HEK293 (cell line): ENCODE results near the gene TANGO2.

Experiments used
- CTCF ChIA-PET: fragments of 350-600 bp; formaldehyde crosslinking; extraction: SDS; loops from one replicate; lab custom pipeline; 2021; ENCODE audit warnings: antibody characterized with exemption; lab: Yijun Ruan, JAX
- POLR2A ChIA-PET: fragments of 300-600 bp; formaldehyde crosslinking; extraction: SDS; loops from one replicate; lab custom pipeline; 2020; ENCODE audit warnings: antibody characterized with exemption, inconsistent platforms; lab: Yijun Ruan, JAX
- H3K27ac ChIP-seq: fragments of 200-500 bp; sonication (Bioruptor generic); 2 replicates; pipeline ENCODE4 v1.5.1; 2014; ENCODE audit warnings: low read depth, low read length, control low read depth, inconsistent platforms; ENCODE audit errors: extremely low read depth
- H3K36me3 ChIP-seq, 2 experiments: fragments of 200-500 bp in 1 of 2; sonication (Bioruptor generic) in 1 of 2; 1 replicate in 1 of 2; 2 replicates in 1 of 2; pipeline ENCODE4 v1.5.1; 2014 to 2017; ENCODE audit warnings: inconsistent platforms in 2 of 2, low read length in 2 of 2; ENCODE audit not compliant: control insufficient read depth in 2 of 2, insufficient read depth in 1 of 2
- H3K4me1 ChIP-seq: fragments of 200-500 bp; sonication (Bioruptor generic); 2 replicates; pipeline ENCODE4 v1.5.1; 2014; ENCODE audit warnings: mild to moderate bottlenecking, low read length, inconsistent platforms; ENCODE audit not compliant: control insufficient read depth, insufficient read depth
- H3K4me3 ChIP-seq: 2 replicates; pipeline ENCODE4 v1.5.1; 2011; ENCODE audit warnings: low read depth, mild to moderate bottlenecking, control low read depth, low read length, moderate library complexity
- H3K9me3 ChIP-seq: fragments of 200-500 bp; sonication (Bioruptor generic); 2 replicates; pipeline ENCODE4 v1.5.1; 2014; ENCODE audit warnings: low read depth, low read length, inconsistent platforms; ENCODE audit not compliant: control insufficient read depth, insufficient read depth
- GLIS2 ChIP-seq: fragments of 450-650 bp; formaldehyde crosslinking; IDR thresholded peaks from 2 replicates; pipeline ENCODE4 v1.5.1; 2016; ENCODE audit warnings: missing biosample characterization, missing genetic modification characterization
- HIC1 ChIP-seq: fragments of 450-650 bp; formaldehyde crosslinking; IDR thresholded peaks from 2 replicates; pipeline ENCODE4 v1.5.1; 2016; ENCODE audit warnings: missing biosample characterization, missing genetic modification characterization
- SCRT2 ChIP-seq: fragments of 450-650 bp; formaldehyde crosslinking; IDR thresholded peaks from 2 replicates; pipeline ENCODE4 v1.5.1; 2016; ENCODE audit warnings: missing biosample characterization, missing genetic modification characterization
- YY2 ChIP-seq: fragments of 450-650 bp; formaldehyde crosslinking; IDR thresholded peaks from 2 replicates; pipeline ENCODE4 v1.5.1; 2016; ENCODE audit warnings: missing biosample characterization, missing genetic modification characterization
- ZBTB20 ChIP-seq: fragments of 450-650 bp; formaldehyde crosslinking; IDR thresholded peaks from 2 replicates; pipeline ENCODE4 v1.5.1; 2016; ENCODE audit warnings: missing biosample characterization, missing genetic modification characterization
- ZIC2 ChIP-seq: fragments of 450-650 bp; formaldehyde crosslinking; IDR thresholded peaks from 2 replicates; pipeline ENCODE4 v1.5.1; 2016; ENCODE audit warnings: missing biosample characterization, missing genetic modification characterization
- ZNF112 ChIP-seq: fragments of 450-650 bp; formaldehyde crosslinking; IDR thresholded peaks from 2 replicates; pipeline ENCODE4 v1.5.0; 2017; ENCODE audit warnings: missing biosample characterization, missing genetic modification characterization
- ZNF23 ChIP-seq: fragments of 450-650 bp; formaldehyde crosslinking; IDR thresholded peaks from 2 replicates; pipeline ENCODE4 v1.5.1; 2016; ENCODE audit warnings: missing biosample characterization, missing genetic modification characterization, borderline replicate concordance
- ZNF26 ChIP-seq: fragments of 450-650 bp; formaldehyde crosslinking; IDR thresholded peaks from 2 replicates; pipeline ENCODE4 v1.5.1; 2016; ENCODE audit warnings: missing biosample characterization, missing genetic modification characterization
- ZNF518A ChIP-seq: fragments of 450-650 bp; formaldehyde crosslinking; conservative IDR thresholded peaks from 2 replicates; pipeline ENCODE4 v1.5.1; 2016; ENCODE audit warnings: low read depth, missing biosample characterization, missing genetic modification characterization
- ZNF529 ChIP-seq: fragments of 450-650 bp; formaldehyde crosslinking; IDR thresholded peaks from 2 replicates; pipeline ENCODE4 v1.5.1; 2017; ENCODE audit warnings: missing genetic modification characterization, missing biosample characterization; ENCODE audit not compliant: insufficient replicate concordance
- ZNF639 ChIP-seq: fragments of 450-650 bp; formaldehyde crosslinking; IDR thresholded peaks from 2 replicates; pipeline ENCODE4 v1.5.1; 2016; ENCODE audit warnings: missing biosample characterization, missing genetic modification characterization
- ZNF677 ChIP-seq: fragments of 450-650 bp; IDR thresholded peaks from 2 replicates; pipeline ENCODE4 v1.5.0; 2018; ENCODE audit warnings: missing biosample characterization, mild to moderate bottlenecking, missing genetic modification characterization, moderate library complexity
- ZNF692 ChIP-seq: fragments of 450-650 bp; formaldehyde crosslinking; IDR thresholded peaks from 2 replicates; pipeline ENCODE4 v1.5.1; 2016; ENCODE audit warnings: missing biosample characterization, missing genetic modification characterization
- ZNF747 ChIP-seq: fragments of 450-650 bp; formaldehyde crosslinking; IDR thresholded peaks from 2 replicates; pipeline ENCODE4 v1.5.1; 2016; ENCODE audit warnings: missing biosample characterization, missing genetic modification characterization
- ZNF785 ChIP-seq: fragments of 450-650 bp; formaldehyde crosslinking; IDR thresholded peaks from 2 replicates; pipeline ENCODE4 v1.5.1; 2016; ENCODE audit warnings: missing biosample characterization, missing genetic modification characterization
- ZNF837 ChIP-seq: fragments of 450-650 bp; formaldehyde crosslinking; IDR thresholded peaks from 2 replicates; pipeline ENCODE4 v1.5.1; 2016; ENCODE audit warnings: missing biosample characterization, missing genetic modification characterization

The TANGO2 gene

GRCh38 chr22:19981961-19982920 lies 38.7 kb upstream of the TANGO2 start (continued):
- TF ChIP-seq ZNF785: no peak
- TF ChIP-seq, all 188 proteins: peak for 4

- Histone ChIP-seq H3K9me3 (no peaks in the 10 kb centered on the region), H3K27ac (peak overlapping the region; percentile 20), H3K36me3 (peaks cover 0 to 39% of the 10 kb centered on the region in 2 experiments; a peak in 1 of 3 replicates), H3K4me1 (peaks cover 14% of the 10 kb centered on the region), H3K4me3 (no peak overlapping the region)
- ChIA-PET POLR2A (interaction anchor here (1.5 to 2.5 kb wide), 3 partner anchors 9 to 17 kb away, joined by 3 to 18 read pairs (median 5); no protein-coding TSS in a partner anchor), CTCF (interaction anchor here (1.3 to 2.4 kb wide), 6 partner anchors 8 to 31 kb away, joined by 3 to 13 read pairs (median 7); no protein-coding TSS in a partner anchor)
- TF ChIP-seq ZNF23 (tag by site-specific recombination): no peak
- TF ChIP-seq ZNF26: no peak
- no peak for TF ChIP-seq ZNF518A
- TF ChIP-seq ZIC2 (tag by site-specific recombination): 0 out of 2 replicates have a peak, but pooled peaks have one; percentile 4
These were observed 37.8 kb upstream of the TANGO2 start for GRCh38 chr22:19982991-19983578.

GRCh38 chr22:19983741-19984140 lies 37.2 kb upstream of the TANGO2 start:
- CTCF ChIA-PET: interaction anchor here (0.7 to 2.4 kb wide), 11 partner anchors 9 to 253 kb away, joined by 3 to 13 read pairs (median 4); no protein-coding TSS in a partner anchor
- peaks cover 0 to 33% of the 10 kb centered on the region in 2 experiments; a peak in 1 of 3 replicates for H3K36me3 ChIP-seq
- peak overlapping the region; percentile 20 for H3K27ac ChIP-seq
- H3K4me1 ChIP-seq: peaks cover 14% of the 10 kb centered on the region
- H3K4me3 ChIP-seq: no peak overlapping the region
- no peaks in the 10 kb centered on the region for H3K9me3 ChIP-seq
- POLR2A ChIA-PET: interaction anchor here (0.7 to 2.5 kb wide), 9 partner anchors 9 to 134 kb away, joined by 3 to 18 read pairs (median 4); partner anchors contain the start of gene TRMT2A
- no peak for TF ChIP-seq ZNF747 (tag by site-specific recombination)
- peak; percentile 58; the same call in 1 of the 2 replicates for TF ChIP-seq ZNF112 (tag by site-specific recombination)
- no peak for TF ChIP-seq YY2 (tag by site-specific recombination)
- TF ChIP-seq ZNF837 (tag by site-specific recombination): no peak
- TF ChIP-seq ZNF677 (tag by site-specific recombination): 0 out of 2 replicates have a peak, but pooled peaks have one; percentile 25
- no peak for TF ChIP-seq ZNF639 (tag by site-specific recombination)
- no peak for TF ChIP-seq GLIS2 (tag by site-specific recombination)
- no peak for TF ChIP-seq SCRT2 (tag by site-specific recombination)
- TF ChIP-seq ZNF692 (tag by site-specific recombination): no peak
- peak; percentile 78 for TF ChIP-seq ZBTB20 (tag by site-specific recombination)
- TF ChIP-seq HIC1 (tag by site-specific recombination): no peak
- TF ChIP-seq ZNF529 (tag by site-specific recombination): no peak
